H1 (cell line): ENCODE results near the gene UTS2B.

Source experiments
- EZH2 ChIP-seq: fragments of 200-600 bp; sonication (generic); IDR thresholded peaks from 2 replicates; pipeline ENCODE4 v1.7.1; 2012; ENCODE audit warnings: low read depth, mild to moderate bottlenecking, moderate library complexity, low read length, inconsistent platforms; ENCODE audit not compliant: severe bottlenecking
- HDAC2 ChIP-seq, 2 experiments: fragments of 300-600 bp in 1 of 2; sonication (generic) in 1 of 2; IDR thresholded peaks; 2 replicates each; pipeline ENCODE4 v1.6.1; 2011 to 2012; ENCODE audit warnings: low read depth in 2 of 2, low read length in 2 of 2, mild to moderate bottlenecking in 2 of 2, moderate library complexity in 2 of 2, borderline replicate concordance in 1 of 2, inconsistent platforms in 1 of 2
- PHF8 ChIP-seq: fragments of 200-600 bp; sonication (generic); conservative IDR thresholded peaks from 2 replicates; pipeline ENCODE4 v1.7.1; 2012; ENCODE audit warnings: low read depth, mild to moderate bottlenecking, inconsistent platforms, low read length, moderate library complexity
- SAP30 ChIP-seq: fragments of 300-600 bp; sonication (generic); IDR thresholded peaks from 2 replicates; pipeline ENCODE4 v1.7.1; 2012; ENCODE audit warnings: low read length, moderate library complexity, mild to moderate bottlenecking, inconsistent platforms; ENCODE audit not compliant: insufficient read depth, insufficient replicate concordance
- SP1 ChIP-seq: IDR thresholded peaks from 2 replicates; pipeline ENCODE4 v1.6.1; 2011; ENCODE audit warnings: low read depth, low read length
- TF ChIP-seq, protein P1 (sequence below), 3 experiments: IDR thresholded peaks; 1 replicate in 2 of 3; 2 replicates in 1 of 3; pipeline versions ENCODE4 v1.5.1 to v1.6.1; 2011; ENCODE audit warnings: low read length in 3 of 3, mild to moderate bottlenecking in 3 of 3, inconsistent platforms in 2 of 3, low read depth in 1 of 3, moderate library complexity in 1 of 3; ENCODE audit not compliant: insufficient read depth in 1 of 3; ENCODE audit errors: control extremely low read depth in 1 of 3

DNA sequence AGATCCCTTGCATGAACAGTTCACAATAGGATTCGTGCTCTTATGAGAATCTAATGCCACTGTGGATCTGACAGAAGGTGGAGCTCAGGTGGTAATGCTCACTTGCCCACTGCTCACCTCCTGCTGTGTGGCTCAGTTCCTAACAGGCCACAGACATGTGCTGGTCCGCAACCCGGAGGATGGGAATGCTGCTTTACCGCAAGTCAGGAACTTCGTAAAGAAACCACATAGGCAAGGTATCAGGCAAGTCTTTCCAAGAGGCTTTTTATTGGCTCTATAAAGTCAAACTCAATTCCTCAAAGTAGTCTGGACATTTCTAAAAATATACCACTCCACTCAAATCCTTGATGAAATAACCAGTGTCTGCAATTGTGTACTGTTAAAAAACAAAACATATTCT, 75.2 kb downstream of the UTS2B start:
- TF ChIP-seq EZH2 (no peak), HDAC2 (IDR thresholded peaks at IDR 0.05; ENCODE audit: borderline replicate concordance in 1 of 2, low read depth in 2 of 2, low read length in 2 of 2) (no peak), PHF8 (no peak), SP1 (no peak), SAP30 (no peak)
- TF ChIP-seq, protein P1, sequence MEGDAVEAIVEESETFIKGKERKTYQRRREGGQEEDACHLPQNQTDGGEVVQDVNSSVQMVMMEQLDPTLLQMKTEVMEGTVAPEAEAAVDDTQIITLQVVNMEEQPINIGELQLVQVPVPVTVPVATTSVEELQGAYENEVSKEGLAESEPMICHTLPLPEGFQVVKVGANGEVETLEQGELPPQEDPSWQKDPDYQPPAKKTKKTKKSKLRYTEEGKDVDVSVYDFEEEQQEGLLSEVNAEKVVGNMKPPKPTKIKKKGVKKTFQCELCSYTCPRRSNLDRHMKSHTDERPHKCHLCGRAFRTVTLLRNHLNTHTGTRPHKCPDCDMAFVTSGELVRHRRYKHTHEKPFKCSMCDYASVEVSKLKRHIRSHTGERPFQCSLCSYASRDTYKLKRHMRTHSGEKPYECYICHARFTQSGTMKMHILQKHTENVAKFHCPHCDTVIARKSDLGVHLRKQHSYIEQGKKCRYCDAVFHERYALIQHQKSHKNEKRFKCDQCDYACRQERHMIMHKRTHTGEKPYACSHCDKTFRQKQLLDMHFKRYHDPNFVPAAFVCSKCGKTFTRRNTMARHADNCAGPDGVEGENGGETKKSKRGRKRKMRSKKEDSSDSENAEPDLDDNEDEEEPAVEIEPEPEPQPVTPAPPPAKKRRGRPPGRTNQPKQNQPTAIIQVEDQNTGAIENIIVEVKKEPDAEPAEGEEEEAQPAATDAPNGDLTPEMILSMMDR (IDR thresholded peaks at IDR 0.05; ENCODE audit: control extremely low read depth in 1 of 3, insufficient read depth in 1 of 3, low read depth in 1 of 3, low read length in 3 of 3) = no peak
